Measurements from ENCODE around the gene MED12L.

The MED12L gene

GRCh38 chr3:151423091-151423490, 337.6 kb downstream of the MED12L start:
- Histone ChIP-seq H3K4me3 (ENCODE audit: low read depth, low read length) (no peak overlapping the region), H3K27ac (no peak overlapping the region), H3K4me1 (no peaks in the 10 kb centered on the region), H3K36me3 (ENCODE audit: control insufficient read depth, insufficient read depth, low read length) (no peaks in the 10 kb centered on the region), H2AFZ (no peak overlapping the region), H3K4me2 (ENCODE audit: low read length) (no peak overlapping the region), H3K9ac (no peak overlapping the region), H3K9me3 (ENCODE audit: control insufficient read depth, low read length) (no peaks in the 10 kb centered on the region), H3K79me2 (no peaks in the 10 kb centered on the region), H3K27me3 (ENCODE audit: control insufficient read depth, insufficient read depth, low read length) (no peaks in the 10 kb centered on the region)
- no peak for TF ChIP-seq CTCF (IDR thresholded peaks at IDR 0.05)

- Histone ChIP-seq H3K9ac (no peak overlapping the region), H3K4me2 (ENCODE audit: low read length) (no peak overlapping the region), H3K79me2 (no peaks in the 10 kb centered on the region), H3K9me3 (ENCODE audit: control insufficient read depth, low read length) (no peaks in the 10 kb centered on the region), H3K27ac (no peak overlapping the region), H3K27me3 (ENCODE audit: control insufficient read depth, insufficient read depth, low read length) (no peaks in the 10 kb centered on the region), H2AFZ (no peak overlapping the region), H3K4me3 (ENCODE audit: low read depth, low read length) (no peak overlapping the region), H3K36me3 (ENCODE audit: control insufficient read depth, insufficient read depth, low read length) (no peaks in the 10 kb centered on the region), H3K4me1 (no peaks in the 10 kb centered on the region)
- no peak for TF ChIP-seq CTCF (IDR thresholded peaks at IDR 0.05)
Observed at GRCh38 chr3:151425627-151426340, 340.3 kb downstream of the MED12L start.

- Histone ChIP-seq H2AFZ (no peak overlapping the region), H3K27ac (no peak overlapping the region), H3K4me1 (no peaks in the 10 kb centered on the region), H3K4me2 (ENCODE audit: low read length) (no peak overlapping the region), H3K79me2 (no peaks in the 10 kb centered on the region), H3K36me3 (ENCODE audit: control insufficient read depth, insufficient read depth, low read length) (no peaks in the 10 kb centered on the region), H3K4me3 (ENCODE audit: low read depth, low read length) (no peak overlapping the region), H3K27me3 (ENCODE audit: control insufficient read depth, insufficient read depth, low read length) (no peaks in the 10 kb centered on the region), H3K9ac (no peak overlapping the region), H3K9me3 (ENCODE audit: control insufficient read depth, low read length) (no peaks in the 10 kb centered on the region)
- no peak for TF ChIP-seq CTCF (IDR thresholded peaks at IDR 0.05)
Observed at GRCh38 chr3:151426341-151426657, 340.8 kb downstream of the MED12L start.

GRCh38 chr3:151428386-151428785, 342.9 kb downstream of the MED12L start:
- Histone ChIP-seq H3K9me3 (ENCODE audit: control insufficient read depth, low read length) (no peaks in the 10 kb centered on the region), H3K4me2 (ENCODE audit: low read length) (no peak overlapping the region), H3K79me2 (no peaks in the 10 kb centered on the region)

More at GRCh38 chr3:151428386-151428785, 342.9 kb downstream of the MED12L start:
- no peak overlapping the region for H3K4me3 ChIP-seq (ENCODE audit: low read depth, low read length)
- no peaks in the 10 kb centered on the region for H3K4me1 ChIP-seq
- no peaks in the 10 kb centered on the region for H3K36me3 ChIP-seq (ENCODE audit: control insufficient read depth, insufficient read depth, low read length)
- H3K27ac ChIP-seq, result no peak overlapping the region
- no peak overlapping the region for H2AFZ ChIP-seq
- no peak overlapping the region for H3K9ac ChIP-seq
- H3K27me3 ChIP-seq (ENCODE audit: control insufficient read depth, insufficient read depth, low read length), result no peaks in the 10 kb centered on the region
- no peak for TF ChIP-seq CTCF (IDR thresholded peaks at IDR 0.05)
